ENCODE results near the gene TBL1X. TPM values are rescaled to one million over a fixed set of nuclear protein-coding genes. Genes with fewer than 3 reads are reported as not detected.
A peak's percentile ranks its signal among the peaks of the same experiment; 100 is the strongest.

The TBL1X gene
- total RNA-seq, 4 donors from 2014 or later: 25.3 to 54.1 (median 38.2) TPM

DNA sequence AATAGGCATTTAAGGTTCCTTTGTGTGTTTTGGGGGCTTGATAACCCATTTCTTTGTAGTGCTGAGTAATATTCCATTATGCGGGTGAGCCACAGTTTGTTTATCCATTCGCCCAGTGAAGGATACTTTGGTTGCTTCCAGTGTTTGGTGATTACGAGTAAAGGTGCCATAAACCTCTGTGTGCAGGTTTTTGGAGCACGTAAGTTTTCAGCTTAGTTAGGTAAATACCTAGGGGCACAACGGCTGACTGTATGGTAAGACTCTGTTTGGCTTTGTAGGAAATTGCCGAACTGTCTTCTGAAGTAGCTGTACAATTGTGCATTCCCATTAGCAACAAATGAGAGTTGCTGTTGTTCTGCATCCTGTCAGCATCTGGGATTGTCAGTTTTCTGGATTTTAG, 3.8 kb upstream of the TBL1X start:
- Histone ChIP-seq H3K4me3 (no peak overlapping the region), H3K27me3 (no peaks in the 10 kb centered on the region), H3K36me3 (no peaks in the 10 kb centered on the region), H3K4me1 (peaks cover 7 to 33% (median 19%) of the 10 kb centered on the region in 4 donors), H3K9me3 (no peaks in the 10 kb centered on the region), H3K27ac (replicated peaks in 1 of 4) (no peak overlapping the region)
- TF ChIP-seq EP300 (IDR thresholded peaks at IDR 0.05) (no peak), POLR2AphosphoS5 (IDR thresholded peaks at IDR 0.05) (no peak), POLR2A (IDR thresholded peaks at IDR 0.05; ENCODE audit: low read depth) (no peak)
- TF ChIP-seq, protein P1, sequence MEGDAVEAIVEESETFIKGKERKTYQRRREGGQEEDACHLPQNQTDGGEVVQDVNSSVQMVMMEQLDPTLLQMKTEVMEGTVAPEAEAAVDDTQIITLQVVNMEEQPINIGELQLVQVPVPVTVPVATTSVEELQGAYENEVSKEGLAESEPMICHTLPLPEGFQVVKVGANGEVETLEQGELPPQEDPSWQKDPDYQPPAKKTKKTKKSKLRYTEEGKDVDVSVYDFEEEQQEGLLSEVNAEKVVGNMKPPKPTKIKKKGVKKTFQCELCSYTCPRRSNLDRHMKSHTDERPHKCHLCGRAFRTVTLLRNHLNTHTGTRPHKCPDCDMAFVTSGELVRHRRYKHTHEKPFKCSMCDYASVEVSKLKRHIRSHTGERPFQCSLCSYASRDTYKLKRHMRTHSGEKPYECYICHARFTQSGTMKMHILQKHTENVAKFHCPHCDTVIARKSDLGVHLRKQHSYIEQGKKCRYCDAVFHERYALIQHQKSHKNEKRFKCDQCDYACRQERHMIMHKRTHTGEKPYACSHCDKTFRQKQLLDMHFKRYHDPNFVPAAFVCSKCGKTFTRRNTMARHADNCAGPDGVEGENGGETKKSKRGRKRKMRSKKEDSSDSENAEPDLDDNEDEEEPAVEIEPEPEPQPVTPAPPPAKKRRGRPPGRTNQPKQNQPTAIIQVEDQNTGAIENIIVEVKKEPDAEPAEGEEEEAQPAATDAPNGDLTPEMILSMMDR (IDR thresholded peaks at IDR 0.05): no peak
- intact Hi-C loops (cut with DNase I): loop anchor here (10.0 kb wide), 1 partner anchor 224 kb away; no protein-coding TSS in a partner anchor
- no peak for DNase-seq (ENCODE audit: extremely low spot score)
- WGBS: 63% methylated on average over 6 of the region's 6 CpGs

DNA sequence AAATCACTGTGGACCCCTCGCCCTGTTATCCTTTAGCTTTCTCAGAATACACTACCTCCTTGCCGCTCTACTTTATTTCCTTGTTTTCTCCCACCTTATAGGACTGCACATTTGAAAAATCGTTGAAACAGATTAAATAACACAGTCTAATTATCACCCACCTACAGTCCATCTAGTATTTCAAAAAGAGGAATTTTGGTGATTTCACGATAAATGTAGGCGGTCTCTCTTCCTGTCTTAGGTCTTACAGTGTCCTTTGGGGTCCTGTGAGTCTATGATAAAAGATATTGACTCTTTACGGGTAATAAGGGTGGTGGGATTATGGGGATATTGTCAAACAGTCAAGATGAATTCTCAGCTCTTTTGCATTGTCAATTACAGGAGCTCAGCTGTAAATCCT, 2.4 kb upstream of the TBL1X start:
- H3K36me3 ChIP-seq: no peaks in the 10 kb centered on the region
- no peaks in the 10 kb centered on the region for H3K27me3 ChIP-seq
- H3K4me3 ChIP-seq: peak overlapping the region in 1 of 4 donors; percentile 9
- H3K9me3 ChIP-seq: no peaks in the 10 kb centered on the region
- intact Hi-C loops (cut with DNase I): loop anchor here (10.0 kb wide), 1 partner anchor 222 kb away; no protein-coding TSS in a partner anchor
- WGBS: 57% methylated on average over 6 of the region's 6 CpGs
- peak overlapping the region; percentile 89 to 91 (median 90) for H3K27ac ChIP-seq (replicated peaks in 1 of 4)
- peaks cover 10 to 47% (median 30%) of the 10 kb centered on the region in 4 donors for H3K4me1 ChIP-seq
- DNase-seq (ENCODE audit: extremely low spot score): no peak
- TF ChIP-seq POLR2AphosphoS5 (IDR thresholded peaks at IDR 0.05) (no peak), EP300 (IDR thresholded peaks at IDR 0.05) (no peak), POLR2A (IDR thresholded peaks at IDR 0.05; ENCODE audit: low read depth) (no peak)
- TF ChIP-seq, protein P1 (IDR thresholded peaks at IDR 0.05): no peak

DNA sequence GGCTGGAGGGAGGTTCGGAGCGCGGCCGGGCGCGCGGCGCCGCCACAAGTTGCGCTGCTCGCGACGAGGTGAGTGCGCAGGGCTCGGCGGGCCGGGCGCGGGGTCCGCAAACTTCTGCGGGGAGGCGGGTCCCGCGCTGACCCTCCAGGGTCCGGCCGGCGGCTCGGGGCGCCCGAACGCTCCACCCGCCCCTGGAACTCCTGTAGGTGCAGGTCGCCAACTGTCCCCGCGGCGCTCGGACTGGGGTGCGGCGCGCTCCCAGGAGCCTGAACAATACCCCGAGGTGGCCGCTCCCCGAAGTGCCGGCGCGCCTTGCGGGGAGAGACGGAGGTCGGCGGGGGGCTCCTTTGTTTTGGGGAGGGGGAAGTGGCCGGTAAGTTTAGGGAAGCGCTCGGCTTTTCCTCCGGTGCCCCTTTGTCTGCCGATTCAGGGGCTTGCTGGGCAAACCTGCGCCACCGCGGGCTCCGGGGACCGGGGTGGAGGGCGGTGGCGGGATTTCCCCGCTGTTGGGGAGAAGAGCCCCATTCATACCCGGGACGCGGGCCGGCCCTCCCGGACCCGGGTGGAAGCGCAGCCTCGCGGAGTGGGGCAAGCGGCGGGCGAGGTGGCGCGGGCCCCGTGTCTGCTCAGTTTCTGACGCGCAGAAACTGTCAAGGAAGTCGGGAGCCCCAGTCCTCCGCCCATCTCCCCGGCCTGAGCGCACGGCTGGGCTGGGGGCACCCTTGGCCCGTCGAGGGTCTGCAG, 694 bp downstream of the TBL1X start:
- H3K9me3 ChIP-seq: no peaks in the 10 kb centered on the region
- 11% methylated on average over 18 of the region's 87 CpGs for WGBS
- H3K36me3 ChIP-seq: no peaks in the 10 kb centered on the region
- TF ChIP-seq EP300 (IDR thresholded peaks at IDR 0.05) (no peak), POLR2AphosphoS5 (IDR thresholded peaks at IDR 0.05) (no peak), POLR2A (IDR thresholded peaks at IDR 0.05; ENCODE audit: low read depth) (no peak)
- TF ChIP-seq, protein P1 (IDR thresholded peaks at IDR 0.05): no peak
- DNase-seq (ENCODE audit: extremely low spot score): no peak
- peaks cover 10 to 64% (median 44%) of the 10 kb centered on the region in 4 donors for H3K4me1 ChIP-seq
- H3K27me3 ChIP-seq: no peaks in the 10 kb centered on the region
- intact Hi-C loops (cut with DNase I): loop anchor here (10.0 kb wide), 1 partner anchor 219 kb away; no protein-coding TSS in a partner anchor
- peak overlapping the region; percentile 89 to 91 (median 90) for H3K27ac ChIP-seq (replicated peaks in 1 of 4)
- peak overlapping the region; percentile 65 to 78 (median 71) for H3K4me3 ChIP-seq

DNA sequence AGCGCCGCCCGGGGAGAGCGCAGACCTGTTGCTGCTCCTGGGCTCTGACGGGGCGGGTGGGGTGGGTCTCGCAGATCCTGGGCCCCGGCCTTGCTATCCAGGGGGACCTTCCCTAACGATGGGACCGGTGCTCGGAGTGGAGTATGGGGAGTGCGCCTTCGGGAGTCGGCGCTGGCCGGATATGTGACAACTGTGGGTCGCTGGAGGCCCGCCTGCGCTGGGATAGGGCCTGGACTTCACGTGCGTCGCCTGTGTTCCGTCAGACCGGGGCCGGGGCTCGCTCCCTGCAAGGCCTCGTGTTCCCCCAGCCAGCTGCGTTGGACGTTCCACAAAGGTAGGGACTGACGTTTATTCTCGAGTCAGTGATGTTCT, 1.3 kb downstream of the TBL1X start:
- Histone ChIP-seq H3K9me3 (no peaks in the 10 kb centered on the region), H3K36me3 (no peaks in the 10 kb centered on the region), H3K27ac (replicated peaks in 1 of 4) (peak overlapping the region; percentile 89 to 91 (median 90)), H3K27me3 (no peaks in the 10 kb centered on the region), H3K4me1 (peaks cover 10 to 67% (median 45%) of the 10 kb centered on the region in 4 donors), H3K4me3 (peak overlapping the region; percentile 65 to 78 (median 71))
- intact Hi-C loops (cut with DNase I): loop anchor here (10.0 kb wide), 1 partner anchor 219 kb away; no protein-coding TSS in a partner anchor
- 0% methylated on average over 2 of the region's 31 CpGs for WGBS
- no peak for DNase-seq (ENCODE audit: extremely low spot score)
- TF ChIP-seq POLR2AphosphoS5 (IDR thresholded peaks at IDR 0.05) (peak; percentile 43 to 69), POLR2A (IDR thresholded peaks at IDR 0.05; ENCODE audit: low read depth) (no peak)

DNA sequence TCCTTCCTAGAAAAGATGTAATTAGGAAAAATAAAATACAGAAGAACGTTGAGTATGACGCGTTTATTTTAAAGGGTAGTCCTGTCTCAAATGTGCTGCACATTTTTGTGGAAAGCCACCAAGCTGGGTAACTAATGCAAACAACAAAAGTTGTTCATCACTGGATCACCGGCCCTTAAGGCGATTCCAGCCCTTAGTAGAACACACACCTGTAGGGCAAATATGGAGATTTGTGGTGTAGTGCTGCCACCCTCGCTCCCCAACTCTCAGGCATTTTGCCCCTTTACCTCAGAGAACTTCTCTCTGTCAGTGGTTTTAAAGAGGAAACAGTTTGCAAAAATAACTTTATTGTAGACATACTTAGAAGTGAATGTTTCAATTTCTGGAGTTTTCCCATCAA, 1.9 kb downstream of the TBL1X start:
- no peak for DNase-seq (ENCODE audit: extremely low spot score)
- TF ChIP-seq, protein P1 (IDR thresholded peaks at IDR 0.05): peak in 1 of 3 experiments; percentile 6
- no peak for TF ChIP-seq POLR2AphosphoS5 (IDR thresholded peaks at IDR 0.05)
- WGBS: 34% methylated on average over 6 of the region's 6 CpGs
- Histone ChIP-seq H3K27me3 (no peaks in the 10 kb centered on the region), H3K4me1 (peaks cover 10 to 73% (median 50%) of the 10 kb centered on the region in 4 donors), H3K9me3 (no peaks in the 10 kb centered on the region), H3K4me3 (peak overlapping the region; percentile 65 to 78 (median 71)), H3K36me3 (no peaks in the 10 kb centered on the region), H3K27ac (replicated peaks in 1 of 4) (peak overlapping the region; percentile 89 to 91 (median 90))
- intact Hi-C loops (cut with DNase I): loop anchor here (10.0 kb wide), 1 partner anchor 218 kb away; no protein-coding TSS in a partner anchor

Data from esophagus muscularis mucosa (tissue), 4 donors.